GM12864 (cell line): ENCODE results near the gene RPGRIP1L.

Experiments used
- DNase-seq: peaks from one replicate; pipeline ENCODE4 v3.0.0-alpha.2; 2011; ENCODE audit warnings: low read depth
- H3K4me3 ChIP-seq: 2 replicates; pipeline ENCODE4 v1.5.1; 2011; ENCODE audit warnings: mild to moderate bottlenecking, low read depth, low read length, control low read depth
- CTCF ChIP-seq: IDR thresholded peaks from 2 replicates; pipeline ENCODE4 v1.5.1; 2011; ENCODE audit warnings: low read depth, mild to moderate bottlenecking, moderate library complexity, low read length, control low read depth, inconsistent platforms; ENCODE audit errors: missing control alignments

The RPGRIP1L gene

GRCh38 chr16:53732296-53732929, 28.8 kb upstream of the RPGRIP1L start:
- no peak for DNase-seq
- no peak for TF ChIP-seq CTCF
- no peak overlapping the region for H3K4me3 ChIP-seq

DNA sequence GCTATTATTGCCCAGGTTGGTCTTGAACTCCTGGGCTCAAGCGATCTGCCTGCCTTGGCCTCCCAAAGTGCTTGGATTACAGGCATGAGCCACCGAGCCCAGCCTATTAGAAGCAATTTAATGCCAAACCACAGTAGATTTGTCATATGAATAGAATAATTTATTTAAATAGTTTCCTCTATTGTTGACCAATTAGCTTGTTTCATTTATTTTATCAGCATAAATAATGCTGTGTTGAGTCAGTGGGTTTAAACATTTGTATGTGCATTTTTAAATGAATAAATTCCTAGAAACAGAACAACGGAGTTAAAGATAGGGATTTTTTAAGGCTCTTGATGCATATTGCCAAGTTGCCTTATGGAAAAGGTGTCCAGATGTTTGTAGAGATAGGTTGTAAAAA, 27.0 kb upstream of the RPGRIP1L start:
- TF ChIP-seq CTCF, result no peak
- DNase-seq, result no peak
- no peak overlapping the region for H3K4me3 ChIP-seq

DNA sequence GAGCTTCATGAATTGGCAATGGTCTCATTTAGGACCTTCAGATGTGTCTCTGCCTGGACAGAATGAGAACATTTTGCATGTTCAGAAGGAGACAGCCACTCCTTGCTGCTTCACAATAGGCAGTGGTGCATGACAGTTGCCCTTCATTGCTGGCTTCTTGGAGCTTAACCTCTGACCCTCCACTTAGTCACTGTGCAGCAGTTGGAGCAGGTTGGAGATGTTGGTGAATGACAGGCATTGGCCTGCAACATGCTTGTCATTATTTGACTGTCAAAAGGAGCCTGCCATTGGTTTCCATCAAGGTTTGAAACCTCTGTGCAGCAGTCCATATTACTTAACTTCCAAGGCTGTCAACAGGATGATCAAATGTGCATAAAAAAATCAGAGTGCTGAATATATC, 23.0 kb upstream of the RPGRIP1L start:
- H3K4me3 ChIP-seq, result no peak overlapping the region
- no peak for DNase-seq
- no peak for TF ChIP-seq CTCF

DNA sequence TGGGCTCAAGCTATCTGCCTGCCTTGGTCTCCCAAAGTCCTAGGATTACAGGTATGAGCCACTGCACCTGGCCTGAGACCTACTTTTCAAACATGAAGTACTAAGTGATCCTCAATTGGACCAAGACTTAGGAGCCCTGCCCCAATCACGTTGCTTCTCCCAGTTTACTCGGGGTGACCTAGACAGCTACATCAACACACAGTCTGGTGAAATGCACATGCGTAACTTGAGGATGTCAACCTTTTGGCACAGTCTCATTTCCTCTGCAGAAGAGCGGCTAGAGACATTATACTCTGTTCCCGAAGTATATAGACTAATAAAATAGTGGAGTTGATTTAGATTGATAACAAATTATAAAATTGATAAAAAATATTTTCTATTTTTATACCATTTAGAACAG, 17.4 kb upstream of the RPGRIP1L start:
- DNase-seq, result no peak
- no peak overlapping the region for H3K4me3 ChIP-seq
- no peak for TF ChIP-seq CTCF

- H3K4me3 ChIP-seq, result no peak overlapping the region
- no peak for DNase-seq
- no peak for TF ChIP-seq CTCF
These were observed 13.9 kb upstream of the RPGRIP1L start for GRCh38 chr16:53717577-53717976.

DNA sequence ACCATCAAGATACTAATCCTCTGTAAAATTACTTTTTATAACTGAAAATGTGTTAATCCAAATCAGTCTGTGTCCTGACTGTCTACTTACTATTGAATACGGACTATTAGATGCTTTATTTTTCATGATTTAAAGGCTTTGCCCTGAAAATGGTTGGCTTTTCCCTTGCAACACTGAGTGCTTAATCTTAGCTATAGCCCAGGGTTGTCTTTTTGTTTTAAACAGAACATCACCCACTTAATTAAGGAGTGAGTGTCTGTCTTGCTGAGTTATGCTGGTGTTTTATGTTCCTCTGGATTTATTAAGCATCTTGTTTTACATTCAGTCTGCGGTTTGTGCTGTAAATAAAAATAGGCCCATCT, 11.3 kb upstream of the RPGRIP1L start:
- TF ChIP-seq CTCF, result no peak
- no peak for DNase-seq
- H3K4me3 ChIP-seq, result no peak overlapping the region
